Skeletal muscle cell (primary cell): ENCODE measurements around the gene ADRA2B.
"Not testable (repeated sequence)": the region's sequence is repeated elsewhere in the genome, so short reads cannot be mapped to it uniquely, and the experiment has no call there.

Experiments
- DNase-seq: peaks from one replicate; pipeline ENCODE4 v3.0.0-alpha.2; 2010; ENCODE audit warnings: low read depth
- H3K4me3 ChIP-seq: 2 replicates; pipeline ENCODE4 v1.5.1; 2011; ENCODE audit warnings: low read depth, mild to moderate bottlenecking, control low read depth, low read length, moderate library complexity

ADRA2B gene

GRCh38 chr2:96150791-96151594, 34.6 kb upstream of the ADRA2B start:
- no peak for DNase-seq
- no peak overlapping the region for H3K4me3 ChIP-seq

GRCh38 chr2:96150007-96150640, 33.8 kb upstream of the ADRA2B start:
- DNase-seq = no peak
- no peak overlapping the region for H3K4me3 ChIP-seq

GRCh38 chr2:96148410-96149217, 32.2 kb upstream of the ADRA2B start:
- no peak overlapping the region for H3K4me3 ChIP-seq
- peak; percentile 89 for DNase-seq

- H3K4me3 ChIP-seq = no peak overlapping the region
- no peak for DNase-seq
Measured at GRCh38 chr2:96147593-96148201, 31.3 kb upstream of the ADRA2B start.

- H3K4me3 ChIP-seq = no peak overlapping the region
- DNase-seq = no peak
Measured at GRCh38 chr2:96146881-96147592, 30.7 kb upstream of the ADRA2B start.

GRCh38 chr2:96146153-96146880, 29.9 kb upstream of the ADRA2B start:
- DNase-seq = no peak
- H3K4me3 ChIP-seq = no peak overlapping the region

- peak overlapping the region; percentile 55 for H3K4me3 ChIP-seq
- DNase-seq = no peak
Measured at GRCh38 chr2:96145848-96146152, 29.4 kb upstream of the ADRA2B start.

GRCh38 chr2:96145036-96145847, 28.9 kb upstream of the ADRA2B start, which contains the start of gene DUSP2:
Gene DUSP2, minus strand, starts transcription at chr2:96145440. Its CDS starts 86 bp downstream, at chr2:96145354.
- H3K4me3 ChIP-seq = peak within 1 kb of the TSS; percentile 55
- DNase-seq = no peak

GRCh38 chr2:96144481-96145035, 28.2 kb upstream of the ADRA2B start:
- DNase-seq = no peak

GRCh38 chr2:96143848-96144480, 27.6 kb upstream of the ADRA2B start:
- peak overlapping the region; percentile 55 for H3K4me3 ChIP-seq
- no peak for DNase-seq

More at GRCh38 chr2:96144481-96145035, 28.2 kb upstream of the ADRA2B start:
- peak overlapping the region; percentile 55 for H3K4me3 ChIP-seq

GRCh38 chr2:96143231-96143847, 27.0 kb upstream of the ADRA2B start:
- peak overlapping the region; percentile 55 for H3K4me3 ChIP-seq
- DNase-seq = no peak

- DNase-seq = no peak
- H3K4me3 ChIP-seq = no peak overlapping the region
Measured at GRCh38 chr2:96142217-96143113, 26.1 kb upstream of the ADRA2B start.

GRCh38 chr2:96141624-96141967, 25.2 kb upstream of the ADRA2B start:
- not testable (repeated sequence) for DNase-seq

GRCh38 chr2:96140941-96141623, 24.7 kb upstream of the ADRA2B start:
- DNase-seq = no peak
- H3K4me3 ChIP-seq = no peak overlapping the region

More at GRCh38 chr2:96141624-96141967, 25.2 kb upstream of the ADRA2B start:
- H3K4me3 ChIP-seq = not testable (repeated sequence)

GRCh38 chr2:96139181-96139758, 22.9 kb upstream of the ADRA2B start:
- no peak for DNase-seq
- H3K4me3 ChIP-seq = no peak overlapping the region
